HG03175 (cell line): ENCODE measurements around the gene ST6GALNAC4.

Experiments used
- ATAC-seq: cut with Tn5 transposase; IDR thresholded peaks from one replicate; pipeline ENCODE4 v1.9.1; 2021; ENCODE audit warnings: mild to moderate bottlenecking, moderate library complexity; ENCODE audit not compliant: unreplicated experiment

The ST6GALNAC4 gene

DNA sequence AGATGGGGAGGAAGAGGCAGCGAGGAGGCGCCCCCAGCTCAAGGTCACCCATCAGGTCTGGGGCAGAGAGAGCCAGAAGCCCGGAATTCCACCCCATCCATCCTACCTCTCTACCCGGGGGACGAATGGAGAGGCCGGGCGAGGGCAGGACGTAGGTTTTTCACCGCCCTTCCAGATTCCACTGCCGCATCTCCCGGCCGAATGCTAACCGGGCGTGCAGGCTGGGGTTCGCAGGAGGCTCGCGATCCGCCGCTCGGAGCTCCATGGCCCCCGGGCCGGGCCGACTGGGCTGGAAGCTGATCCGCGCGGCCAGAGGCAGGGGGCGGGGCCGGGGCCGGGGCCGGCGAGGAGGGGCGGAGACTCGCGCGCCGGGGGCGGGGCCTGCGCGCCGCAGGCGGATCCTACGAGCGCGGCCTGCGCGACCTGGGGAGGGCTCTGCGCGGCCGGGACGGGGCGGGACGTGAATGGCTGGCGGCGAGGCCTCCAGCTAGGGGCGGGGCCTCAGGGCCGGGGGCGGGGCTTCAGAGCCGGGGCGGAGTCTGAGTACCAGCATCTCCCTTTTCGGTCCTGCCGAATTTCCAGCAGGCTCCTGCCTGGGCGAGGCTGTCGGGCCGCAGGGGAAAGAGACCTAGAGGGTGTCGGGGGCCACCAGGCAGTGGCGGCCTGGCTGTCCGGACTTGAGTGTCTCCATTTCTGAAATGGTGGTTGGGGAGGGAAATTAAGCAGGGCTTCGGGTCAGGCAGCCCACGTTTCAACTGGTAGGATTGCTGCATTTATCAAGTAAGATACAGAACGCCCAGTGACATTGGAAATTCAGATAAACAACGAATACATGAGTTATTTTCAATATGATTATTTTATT lies at the start of gene ST6GALNAC4:
TSS of gene ST6GALNAC4 (minus strand) at position 322 of the 862 bp plus-strand sequence. CDS start 622 bp downstream, outside the sequence.
- peak; percentile 73 for ATAC-seq

- ATAC-seq: no peak
These were observed 49.1 kb upstream of the ST6GALNAC4 start for GRCh38 chr9:127965953-127966352.

- no peak for ATAC-seq
These were observed 46.7 kb upstream of the ST6GALNAC4 start for GRCh38 chr9:127963359-127964064.

- ATAC-seq: no peak
These were observed 46.2 kb upstream of the ST6GALNAC4 start for GRCh38 chr9:127963041-127963358.

DNA sequence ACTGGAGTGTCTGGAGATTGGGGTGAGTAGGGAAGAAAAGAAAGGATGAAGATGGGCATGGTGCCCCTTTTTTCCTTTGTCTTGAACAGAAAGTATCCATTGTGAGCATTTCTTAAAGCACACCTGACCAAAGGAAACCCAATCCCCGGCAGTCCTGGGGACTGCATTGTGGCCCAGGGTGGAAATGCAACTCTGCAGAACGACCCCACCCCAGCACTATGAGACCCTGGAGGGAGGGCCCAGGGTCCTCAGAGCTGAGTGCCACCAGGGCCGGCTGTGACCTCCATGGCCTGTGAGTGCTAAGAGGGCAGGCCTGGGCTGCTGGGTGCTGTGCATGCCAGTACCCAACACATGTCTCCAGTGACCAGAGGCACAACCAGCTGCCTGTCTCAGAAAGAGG lies 45.4 kb upstream of the ST6GALNAC4 start:
- ATAC-seq: no peak

DNA sequence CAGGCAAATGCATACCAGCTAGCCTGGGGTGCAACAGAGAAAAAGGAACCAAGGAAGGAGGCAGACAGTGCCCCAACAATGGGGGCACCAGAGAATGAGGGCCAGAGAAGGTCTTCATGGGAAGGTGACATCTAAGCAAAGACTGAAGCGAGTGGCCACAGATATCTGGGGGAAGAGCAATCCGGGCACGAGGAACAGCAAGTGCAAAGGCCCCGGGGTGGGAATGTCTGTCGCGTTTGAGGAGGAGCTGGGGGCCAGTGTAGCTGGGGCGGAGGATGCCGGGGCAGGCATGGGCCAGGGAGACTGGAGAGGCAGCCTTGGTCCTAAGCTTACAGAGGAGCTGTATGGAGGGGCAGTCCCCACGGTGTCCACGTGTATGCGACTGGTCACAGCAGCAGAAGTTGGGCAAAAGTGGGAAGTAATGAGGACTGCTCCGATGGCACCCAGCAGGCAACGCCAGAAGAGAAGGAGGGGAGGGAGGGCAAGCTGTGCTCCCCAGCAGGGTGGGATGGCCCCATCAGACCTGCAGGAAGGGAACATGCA lies 44.8 kb upstream of the ST6GALNAC4 start:
- no peak for ATAC-seq

DNA sequence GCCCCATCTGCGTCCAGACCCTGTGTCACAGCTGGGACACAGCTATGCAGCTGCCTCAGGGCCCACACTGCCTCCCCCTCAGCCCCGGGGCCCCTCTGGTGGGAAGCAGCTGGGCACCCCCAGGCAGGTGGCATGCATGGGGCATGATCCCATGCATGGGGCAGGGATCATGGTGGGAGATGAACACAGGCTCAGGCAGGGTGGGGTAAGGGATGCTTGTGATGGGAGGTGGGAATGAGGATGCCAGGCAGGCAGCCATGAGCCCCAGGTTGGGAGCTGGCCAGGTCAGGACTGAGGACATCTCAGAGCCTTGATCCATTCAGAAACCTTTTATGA lies 44.3 kb upstream of the ST6GALNAC4 start:
- ATAC-seq: no peak

- ATAC-seq: no peak
These were observed 43.7 kb upstream of the ST6GALNAC4 start for GRCh38 chr9:127960410-127961154.

DNA sequence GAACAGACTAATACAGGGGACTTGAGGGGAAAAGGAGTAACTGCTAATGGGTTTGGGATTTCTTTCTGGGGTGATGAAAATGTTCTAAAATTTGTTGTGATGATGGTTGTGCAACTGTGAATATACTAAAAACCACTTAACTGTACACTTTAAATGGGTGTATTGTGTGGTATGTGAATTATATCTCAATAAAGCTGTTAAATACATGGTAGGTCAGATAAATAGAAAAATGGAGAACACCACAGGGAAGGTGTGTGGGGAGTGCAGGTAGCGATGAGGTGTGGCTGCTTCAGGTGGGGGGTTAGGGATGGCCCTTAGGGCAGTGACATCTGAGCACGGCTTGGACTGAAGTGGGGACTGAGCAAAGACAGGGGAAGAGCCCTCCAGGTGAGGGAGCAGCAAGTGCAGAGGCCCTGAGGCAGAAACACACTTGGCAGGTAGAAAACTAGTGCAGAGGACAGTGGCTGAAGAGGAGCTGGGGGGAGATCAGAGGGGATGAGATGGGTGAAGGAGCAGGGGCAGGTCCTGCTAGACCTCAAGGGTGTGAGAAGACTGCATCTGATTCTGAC lies 43.1 kb upstream of the ST6GALNAC4 start:
- no peak for ATAC-seq

DNA sequence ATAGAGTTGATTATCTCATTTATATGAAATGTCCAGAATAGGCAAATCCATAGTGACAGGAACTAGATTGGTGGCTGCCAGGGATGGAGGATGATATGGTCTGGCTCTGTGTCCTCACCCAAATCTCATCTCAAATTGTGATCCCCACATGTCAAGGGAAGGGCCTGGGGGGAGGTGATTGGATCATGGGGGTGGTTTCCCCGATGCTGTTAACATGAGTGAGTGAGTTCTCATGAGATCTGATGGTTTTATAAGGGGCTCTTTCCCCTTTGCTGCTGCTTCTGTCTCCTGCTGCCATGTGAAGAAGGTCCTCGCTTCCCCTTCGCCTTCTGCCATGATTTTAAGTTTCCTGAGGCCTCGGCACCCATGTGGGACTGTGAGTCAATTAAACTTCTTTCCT lies 42.6 kb upstream of the ST6GALNAC4 start:
- no peak for ATAC-seq

DNA sequence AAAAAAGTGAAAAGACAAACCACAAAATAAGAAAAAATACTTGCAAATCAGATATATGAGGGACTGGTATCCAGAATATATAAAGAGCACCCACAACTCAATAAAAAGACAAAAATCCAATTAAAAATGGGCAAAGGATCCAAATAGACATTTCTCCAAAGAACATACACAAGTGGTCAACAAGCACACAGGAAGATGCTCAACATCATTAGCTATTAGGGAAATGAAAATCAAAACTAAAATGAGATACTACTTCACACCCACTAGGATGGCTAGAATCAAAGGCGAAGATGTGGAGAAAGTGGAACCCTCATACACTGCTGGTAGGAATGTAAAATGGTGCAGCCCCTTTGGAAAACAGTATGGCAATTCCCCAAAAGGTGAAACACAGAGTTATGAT lies 41.9 kb upstream of the ST6GALNAC4 start:
- no peak for ATAC-seq

- ATAC-seq: peak; percentile 57
These were observed 38.6 kb upstream of the ST6GALNAC4 start for GRCh38 chr9:127955294-127956015.

GRCh38 chr9:127954831-127955293 lies 38.0 kb upstream of the ST6GALNAC4 start:
- no peak for ATAC-seq

- ATAC-seq: no peak
These were observed 37.1 kb upstream of the ST6GALNAC4 start for GRCh38 chr9:127953768-127954505.

DNA sequence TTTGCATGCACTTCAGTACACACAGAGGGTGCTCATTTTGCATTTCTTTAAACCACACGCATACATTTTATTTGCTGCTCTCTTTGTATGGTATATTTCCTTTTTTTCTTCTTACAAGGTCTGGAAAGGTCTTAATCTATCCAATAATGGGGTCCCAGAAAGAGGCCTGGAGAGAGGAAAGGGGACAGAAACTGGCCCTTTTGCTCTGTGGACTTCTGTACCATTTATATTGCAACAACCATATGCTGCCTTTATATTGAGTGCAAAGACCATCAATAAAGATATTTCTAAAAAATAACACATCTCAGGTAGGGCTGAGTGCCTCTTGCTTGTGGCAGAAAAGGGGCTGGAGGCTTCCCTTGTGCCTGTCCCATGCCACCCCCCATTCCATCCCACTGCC lies 36.3 kb upstream of the ST6GALNAC4 start:
- ATAC-seq: no peak

GRCh38 chr9:127950513-127951289 lies 33.9 kb upstream of the ST6GALNAC4 start:
- no peak for ATAC-seq

- no peak for ATAC-seq
These were observed 33.1 kb upstream of the ST6GALNAC4 start for GRCh38 chr9:127949827-127950512.
